H1 (cell line): ENCODE measurements around the gene HOXB6. TPM values are rescaled to one million over a fixed set of nuclear protein-coding genes. Genes with fewer than 3 reads are reported as not detected.
A peak's percentile ranks its signal among the peaks of the same experiment; 100 is the strongest.

ENCODE experiments used
- CTCF ChIA-PET: fragments of 300-600 bp; sonication (Branson Sonifier 250); formaldehyde crosslinking; loops from one replicate; lab custom pipeline; 2021; ENCODE audit not compliant: partially characterized antibody; lab: Charles Lee
- POLR2A ChIA-PET: fragments of 300-600 bp; sonication (Branson Sonifier 250); formaldehyde crosslinking; loops from one replicate; lab custom pipeline; 2021; ENCODE audit warnings: inconsistent platforms; ENCODE audit not compliant: partially characterized antibody; lab: Charles Lee
- DNase-seq, 2 experiments: peaks; one replicate each; pipeline versions ENCODE4 v3.0.0 to v3.0.0-alpha.2; 2010 to 2022; ENCODE audit warnings: low spot score in 2 of 2, low read depth in 1 of 2, mixed read lengths in 1 of 2
- FAIRE-seq: peaks from 2 replicates; lab custom pipeline; 2011; peaks lifted over from hg19 to GRCh38; lab: Jason Lieb, UNC
- H2AFZ ChIP-seq: 2 replicates; pipeline ENCODE4 v1.8.1; 2012; ENCODE audit warnings: low read length, inconsistent platforms
- H2AK5ac ChIP-seq: 2 replicates; pipeline ENCODE4 v1.6.1; 2013; ENCODE audit warnings: low read depth, low read length
- H2BK120ac ChIP-seq: replicated peaks from 2 replicates; pipeline ENCODE3; 2013; ENCODE audit warnings: low read depth, low read length, inconsistent platforms
- H2BK12ac ChIP-seq: 2 replicates; pipeline ENCODE4 v1.6.1; 2013; ENCODE audit warnings: low read depth, low read length
- H2BK15ac ChIP-seq: 2 replicates; pipeline ENCODE4 v1.6.1; 2013; ENCODE audit warnings: low read length
- H2BK20ac ChIP-seq: 2 replicates; pipeline ENCODE4 v1.6.1; 2013; ENCODE audit warnings: low read length
- H2BK5ac ChIP-seq: 2 replicates; pipeline ENCODE4 v1.6.1; 2013; ENCODE audit warnings: low read depth, low read length
- H3K14ac ChIP-seq: 2 replicates; pipeline ENCODE4 v1.6.1; 2013; ENCODE audit warnings: inconsistent platforms; ENCODE audit not compliant: insufficient read length
- H3K18ac ChIP-seq: 2 replicates; pipeline ENCODE4 v1.6.1; 2013; ENCODE audit warnings: low read length; ENCODE audit errors: extremely low read depth
- H3K23ac ChIP-seq: 2 replicates; pipeline ENCODE4 v1.6.1; 2013; ENCODE audit warnings: inconsistent platforms; ENCODE audit not compliant: insufficient read length
- H3K23me2 ChIP-seq: 2 replicates; pipeline ENCODE4 v1.6.1; 2013; ENCODE audit warnings: low read depth, low read length
- H3K27ac ChIP-seq: 2 replicates; pipeline ENCODE4 v1.6.1; 2011; ENCODE audit warnings: low read depth, low read length, inconsistent platforms
- H3K27me3 ChIP-seq, 4 experiments: replicated peaks in 1 of 4; 1 replicate in 1 of 4; 2 replicates in 3 of 4; pipeline versions ENCODE4 v1.6.1 to v1.8.1; 2011 to 2013; ENCODE audit warnings: low read length in 3 of 4, mild to moderate bottlenecking in 3 of 4, inconsistent platforms in 2 of 4, mixed read lengths in 2 of 4, moderate library complexity in 1 of 4; ENCODE audit not compliant: control insufficient read depth in 3 of 4, insufficient read depth in 3 of 4; ENCODE audit errors: extremely low read depth in 1 of 4
- H3K36me3 ChIP-seq, 4 experiments: 2 replicates each; pipeline versions ENCODE4 v1.6.1 to v1.8.1; 2011 to 2013; ENCODE audit warnings: mild to moderate bottlenecking in 4 of 4, low read length in 3 of 4, moderate library complexity in 2 of 4, control low read depth in 1 of 4, inconsistent platforms in 1 of 4; ENCODE audit not compliant: insufficient read depth in 4 of 4, control insufficient read depth in 2 of 4
- H3K4ac ChIP-seq: replicated peaks from 2 replicates; pipeline ENCODE3; 2013; ENCODE audit warnings: low read length, low read depth, mixed read lengths, inconsistent platforms; ENCODE audit not compliant: insufficient read length
- H3K4me1 ChIP-seq, 4 experiments: replicated peaks in 1 of 4; 1 replicate in 1 of 4; 2 replicates in 3 of 4; pipeline versions ENCODE4 v1.6.1 to v1.8.1; 2011 to 2013; ENCODE audit warnings: low read length in 3 of 4, inconsistent platforms in 2 of 4, mixed read lengths in 1 of 4; ENCODE audit not compliant: insufficient read depth in 4 of 4, control insufficient read depth in 3 of 4
- H3K4me2 ChIP-seq, 2 experiments: 2 replicates each; pipeline versions ENCODE4 v1.6.1 to v1.8.1; 2011 to 2013; ENCODE audit warnings: low read depth in 2 of 2, low read length in 2 of 2, control low read depth in 1 of 2, inconsistent platforms in 1 of 2, mild to moderate bottlenecking in 1 of 2; ENCODE audit not compliant: insufficient read depth in 1 of 2
- H3K4me3 ChIP-seq, 4 experiments: fragments of 200-600, 300-600 bp in 1 of 4; sonication (generic), shearing (Covaris generic), sonication (Bioruptor Twin) in 1 of 4; 2 replicates each; pipeline versions ENCODE4 v1.5.1 to v1.8.1; 2011 to 2016; ENCODE audit warnings: low read length in 4 of 4, low read depth in 3 of 4, control low read depth in 2 of 4, inconsistent platforms in 2 of 4, mild to moderate bottlenecking in 2 of 4, mixed read lengths in 1 of 4, moderate library complexity in 1 of 4; ENCODE audit not compliant: insufficient read depth in 2 of 4; ENCODE audit errors: extremely low read depth in 1 of 4
- H3K56ac ChIP-seq: replicated peaks from 2 replicates; pipeline ENCODE3; 2013; ENCODE audit warnings: low read depth, mild to moderate bottlenecking, mixed read lengths, low read length, inconsistent platforms; ENCODE audit not compliant: insufficient read length
- H3K79me1 ChIP-seq: 2 replicates; pipeline ENCODE4 v1.6.1; 2013; ENCODE audit warnings: low read depth, low read length, control low read depth
- H3K79me2 ChIP-seq, 2 experiments: 2 replicates each; pipeline versions ENCODE4 v1.6.1 to v1.8.1; 2012 to 2013; ENCODE audit warnings: low read length in 2 of 2, mild to moderate bottlenecking in 2 of 2, inconsistent platforms in 1 of 2; ENCODE audit not compliant: insufficient read depth in 2 of 2, control insufficient read depth in 1 of 2
- H3K9ac ChIP-seq, 4 experiments: replicated peaks in 1 of 4; 1 replicate in 1 of 4; 2 replicates in 3 of 4; pipeline versions ENCODE4 v1.6.1 to v1.8.1; 2011 to 2013; ENCODE audit warnings: low read depth in 3 of 4, low read length in 3 of 4, control low read depth in 2 of 4, mild to moderate bottlenecking in 2 of 4, moderate library complexity in 2 of 4, inconsistent platforms in 1 of 4; ENCODE audit errors: extremely low read depth in 1 of 4
- H3K9me3 ChIP-seq, 2 experiments: 2 replicates each; pipeline versions ENCODE4 v1.6.1 to v1.8.1; 2012 to 2013; ENCODE audit warnings: mild to moderate bottlenecking in 2 of 2, moderate library complexity in 2 of 2, control low read depth in 1 of 2, inconsistent platforms in 1 of 2, low read depth in 1 of 2, low read length in 1 of 2, mixed read lengths in 1 of 2; ENCODE audit not compliant: insufficient read depth in 2 of 2
- H4K20me1 ChIP-seq, 2 experiments: replicated peaks in 1 of 2; 2 replicates each; pipeline versions ENCODE3 to v1.8.1; 2011 to 2013; ENCODE audit warnings: inconsistent platforms in 2 of 2, low read length in 2 of 2, mild to moderate bottlenecking in 1 of 2; ENCODE audit not compliant: insufficient read depth in 2 of 2, control insufficient read depth in 1 of 2
- H4K5ac ChIP-seq: 2 replicates; pipeline ENCODE4 v1.6.1; 2013; ENCODE audit warnings: low read length, low read depth, mixed read lengths, inconsistent platforms; ENCODE audit not compliant: insufficient read length
- H4K8ac ChIP-seq: 2 replicates; pipeline ENCODE4 v1.8.0; 2013; ENCODE audit warnings: mild to moderate bottlenecking, moderate library complexity, low read length, inconsistent platforms; ENCODE audit not compliant: insufficient read depth; ENCODE audit errors: extremely low read depth
- H4K91ac ChIP-seq: replicated peaks from 2 replicates; pipeline ENCODE3; 2013; ENCODE audit warnings: low read length, mixed read lengths, inconsistent platforms; ENCODE audit not compliant: insufficient read length
- ASH2L ChIP-seq: fragments of 200-600, 300-600 bp; sonication (generic); IDR thresholded peaks from one replicate; pipeline ENCODE4 v1.7.1; 2017; ENCODE audit warnings: low read length
- JUN ChIP-seq: IDR thresholded peaks from 2 replicates; pipeline ENCODE4 v1.6.1; 2011; ENCODE audit warnings: low read depth, mild to moderate bottlenecking, improper control_type of control experiment, low read length
- MAX ChIP-seq: IDR thresholded peaks from 2 replicates; pipeline ENCODE4 v1.6.1; 2012; ENCODE audit warnings: inconsistent platforms
- NRF1 ChIP-seq: IDR thresholded peaks from 2 replicates; pipeline ENCODE4 v1.6.1; 2011; ENCODE audit warnings: mild to moderate bottlenecking, low read depth, low read length, improper control_type of control experiment
- POU5F1 ChIP-seq: IDR thresholded peaks from 2 replicates; pipeline ENCODE4 v1.6.1; 2011; ENCODE audit warnings: low read depth, mild to moderate bottlenecking, low read length, moderate library complexity
- RBBP5 ChIP-seq: IDR thresholded peaks from 2 replicates; pipeline ENCODE4 v1.7.1; 2012; ENCODE audit warnings: low read depth, mild to moderate bottlenecking, inconsistent platforms, low read length, moderate library complexity, borderline replicate concordance
- RNF2 ChIP-seq: fragments of 200-900, 300-1000 bp; sonication (generic); IDR thresholded peaks from 2 replicates; pipeline ENCODE4 v1.7.1; 2016; ENCODE audit warnings: borderline replicate concordance, low read depth, mild to moderate bottlenecking, antibody characterized with exemption, low read length; ENCODE audit not compliant: poor library complexity, severe bottlenecking; ENCODE audit errors: missing control alignments
- TEAD4 ChIP-seq: IDR thresholded peaks from 2 replicates; pipeline ENCODE4 v1.6.1; 2012; ENCODE audit warnings: low read depth, low read length, inconsistent platforms, mixed read lengths
- WGBS, 2 experiments: shearing (Covaris generic) in 1 of 2; methylation state at CpG; one replicate each; pipeline versions ENCODE4 v1.1.6 to v1.1.7; 2013 to 2015; ENCODE audit warnings: low lambda C conversion rate in 2 of 2, mixed read lengths in 2 of 2, inconsistent platforms in 1 of 2, low coverage in 1 of 2, missing lambda C conversion rate in 1 of 2; ENCODE audit not compliant: insufficient replicate concordance in 2 of 2, insufficient coverage in 1 of 2, insufficient read length in 1 of 2; ENCODE audit errors: extremely low coverage in 1 of 2, missing lambda C conversion rate in 1 of 2; 5-methylcytosine and 5-hydroxymethylcytosine counted together
- polyA plus RNA-seq, 7 experiments: library from polyadenylated mRNA; depleted of rRNA in 3 of 7; stranded (reverse) in 5 of 7; unstranded in 2 of 7; fragments of >200 nt in 5 of 7; fragments of 200-250 nt in 2 of 7; gene quantifications; 1 replicate in 5 of 7; 2 replicates in 1 of 7; 4 replicates in 1 of 7; pipeline versions ENCODE4 v1.2.1 to v1.2.3, GENCODE V29; 2011 to 2013; ENCODE audit warnings: missing spikeins in 2 of 7, mixed read lengths in 2 of 7
- total RNA-seq: library from RNA; stranded (reverse); fragmentation: NEBNext Ultra II Directional; extraction: Animal tissue kit (Norgen Biotek cat#: 25700); gene quantifications from 2 replicates; pipeline ENCODE4 v1.2.1, GENCODE V29; 2021

The HOXB6 gene
- total and polyA plus RNA-seq, 2 of the 8 experiments (the other 6 are each of a cell fraction or from before 2014, with no cell fraction given): not detected

DNA sequence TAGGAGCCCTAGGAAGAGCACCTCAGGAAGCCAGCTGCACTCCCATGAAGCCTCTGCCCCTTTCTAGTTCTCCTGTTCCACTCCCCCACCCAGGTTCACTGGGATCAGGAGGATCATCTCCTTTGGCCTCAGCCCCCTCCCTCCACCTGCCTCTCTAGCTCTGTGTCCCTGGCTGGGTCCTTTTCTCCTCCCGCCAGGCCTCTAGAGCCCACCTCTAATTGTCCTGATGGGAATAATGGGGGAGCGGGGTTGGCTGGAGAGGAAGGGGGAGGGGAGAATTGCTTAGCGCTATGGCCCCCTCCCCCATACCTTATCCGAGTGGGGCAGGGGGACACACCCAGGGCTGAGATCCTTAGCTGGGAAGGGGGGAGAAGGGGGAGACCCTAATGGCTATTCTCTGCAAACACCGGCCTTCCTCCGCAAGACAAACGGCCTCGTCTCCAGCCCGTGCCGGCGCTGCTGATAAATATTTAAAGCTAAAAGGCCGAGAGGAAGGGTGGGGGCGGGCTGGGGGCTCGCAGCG lies 5.0 kb upstream of the HOXB6 start:
- H3K79me1 ChIP-seq: no peaks in the 10 kb centered on the region
- no peaks in the 10 kb centered on the region; a peak in 1 of 4 replicates for H3K9me3 ChIP-seq
- H2BK120ac ChIP-seq: no peak overlapping the region
- ChIA-PET POLR2A (interaction anchor here (0.7 kb wide), 1 partner anchor 89 kb away, joined by 3 read pairs; no protein-coding TSS in a partner anchor), CTCF (interaction anchor here (0.6 to 2.3 kb wide), 12 partner anchors 9 to 583 kb away, joined by 3 to 10 read pairs (median 3); no protein-coding TSS in a partner anchor)
- no peak overlapping the region for H3K9ac ChIP-seq
- H2AK5ac ChIP-seq: no peak overlapping the region
- TF ChIP-seq ASH2L: peak; percentile 6
- no peak for TF ChIP-seq RBBP5
- no peak for TF ChIP-seq NRF1
- TF ChIP-seq MAX: no peak
- peak; percentile 24 for TF ChIP-seq RNF2
- TF ChIP-seq JUN: no peak
- no peak for TF ChIP-seq POU5F1
- no peak for TF ChIP-seq TEAD4
- H2BK15ac ChIP-seq: no peak overlapping the region
- H4K5ac ChIP-seq: no peak overlapping the region
- peak overlapping the region in 1 of 4 experiments; percentile 46; a peak in 2 of 8 replicates for H3K4me3 ChIP-seq
- H3K56ac ChIP-seq: no peak overlapping the region
- no peak overlapping the region for H2AFZ ChIP-seq
- no peak overlapping the region for H3K4ac ChIP-seq
- no peak overlapping the region for H3K14ac ChIP-seq
- no peaks in the 10 kb centered on the region for H3K79me2 ChIP-seq
- peak overlapping the region; percentile 41 to 57; a peak in 3 of 4 replicates for H3K4me2 ChIP-seq
- peaks cover 0 to 18% (median 0%) of the 10 kb centered on the region in 4 experiments; a peak in 1 of 8 replicates for H3K36me3 ChIP-seq
- WGBS, 2 experiments: 7% methylated on average over 7 of the region's 15 CpGs; no CpG with 5 or more reads in 1 of the 2 experiments
- no peak overlapping the region for H4K91ac ChIP-seq
- FAIRE-seq (no peak), DNase-seq (no peak)
- peaks cover 96 to 100% (median 99%) of the 10 kb centered on the region in 4 experiments for H3K27me3 ChIP-seq
- H3K18ac ChIP-seq: no peak overlapping the region
- peaks cover 2% of the 10 kb centered on the region; the same call in 1 of the 2 replicates for H3K23me2 ChIP-seq
- H4K8ac ChIP-seq: no peak overlapping the region
- no peak overlapping the region for H2BK20ac ChIP-seq
- peaks cover 28 to 38% of the 10 kb centered on the region in 2 experiments for H4K20me1 ChIP-seq
- H2BK12ac ChIP-seq: no peak overlapping the region
- no peak overlapping the region for H3K27ac ChIP-seq
- H2BK5ac ChIP-seq: no peak overlapping the region
- H3K23ac ChIP-seq: no peak overlapping the region
- H3K4me1 ChIP-seq: peaks cover 0 to 7% (median 4%) of the 10 kb centered on the region in 4 experiments; a peak in 5 of 7 replicates
